Duodenal mucosa (tissue), 2 donors: ENCODE results near the gene SCYGR8.
"Not testable (repeated sequence)": the region's sequence is repeated elsewhere in the genome, so short reads cannot be mapped to it uniquely, and the experiment has no call there.

Experiments
- H3K27ac ChIP-seq: one replicate; pipeline ENCODE4 v1.7.0; 2013; ENCODE audit warnings: low read depth, low read length
- H3K27me3 ChIP-seq, 2 donors: one replicate each; pipeline ENCODE4 v1.7.0; 2013; ENCODE audit warnings: low read length in 2 of 2, control low read depth in 1 of 2; ENCODE audit not compliant: insufficient read depth in 2 of 2, control insufficient read depth in 1 of 2
- H3K36me3 ChIP-seq, 2 donors: one replicate each; pipeline ENCODE4 v1.7.0; 2013; ENCODE audit warnings: low read length in 2 of 2, control low read depth in 1 of 2; ENCODE audit not compliant: insufficient read depth in 2 of 2, control insufficient read depth in 1 of 2
- H3K4me1 ChIP-seq, 2 donors: one replicate each; pipeline ENCODE4 v1.7.0; 2013; ENCODE audit warnings: low read length in 2 of 2, control low read depth in 1 of 2; ENCODE audit not compliant: insufficient read depth in 2 of 2, control insufficient read depth in 1 of 2
- H3K4me3 ChIP-seq, 2 donors: one replicate each; pipeline ENCODE4 v1.7.0; 2013; ENCODE audit warnings: low read length in 2 of 2, low read depth in 1 of 2
- H3K9ac ChIP-seq, 2 donors: one replicate each; pipeline ENCODE4 v1.7.0; 2013; ENCODE audit warnings: low read length in 2 of 2, low read depth in 1 of 2
- H3K9me3 ChIP-seq, 2 donors: one replicate each; pipeline ENCODE4 v1.7.0; 2013; ENCODE audit warnings: low read length in 2 of 2, control low read depth in 1 of 2; ENCODE audit not compliant: control insufficient read depth in 1 of 2

Gene SCYGR8

DNA sequence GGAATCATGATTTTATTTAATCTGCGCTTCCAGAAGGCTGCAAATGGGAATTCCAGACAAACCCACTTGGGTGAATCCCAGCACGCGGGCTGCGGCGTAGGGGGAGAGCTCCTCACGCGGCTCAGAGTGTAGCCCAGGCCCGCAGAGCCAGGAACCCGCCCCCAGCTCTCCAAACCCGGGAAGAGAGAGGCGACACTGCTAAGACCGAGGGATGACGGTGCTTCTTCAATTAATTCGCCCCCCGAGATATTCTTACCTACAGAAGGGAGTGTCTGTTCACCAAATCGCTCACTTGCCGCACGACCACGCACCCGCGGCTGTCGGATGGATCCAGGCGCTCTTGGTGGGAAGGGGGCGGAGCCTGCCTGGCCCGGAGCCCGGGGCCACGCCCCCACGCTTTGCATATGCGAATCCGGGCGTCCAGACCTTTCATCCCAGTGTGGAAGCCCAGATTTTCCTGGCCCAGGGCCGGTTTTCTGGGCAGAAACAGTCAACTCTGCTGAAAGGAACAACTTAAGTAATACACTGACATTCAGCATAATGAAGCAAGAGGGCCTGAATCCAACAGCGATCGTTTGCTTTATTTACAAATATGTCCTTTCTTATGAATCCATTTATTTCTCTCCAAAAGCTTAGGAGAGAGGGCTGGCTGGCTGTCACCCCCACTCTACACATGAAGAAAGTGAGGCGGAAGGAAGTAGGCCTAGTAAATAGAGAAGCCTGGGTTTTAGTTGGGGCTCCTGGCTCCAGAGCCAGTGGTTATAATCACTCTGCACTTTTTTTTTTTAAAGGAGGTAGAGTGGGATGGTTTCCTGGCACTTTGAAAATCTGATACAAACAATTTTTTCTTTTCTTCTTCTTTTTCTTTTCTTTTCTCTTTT lies 27.8 kb upstream of the SCYGR8 start, which contains the start of gene SLC19A3:
SLC19A3 (minus strand) TSS at position 342 of the 881 bp plus-strand sequence. CDS start 15,710 bp downstream, outside the sequence.
- peak within 1 kb of the TSS; percentile 50 to 71 for H3K9ac ChIP-seq
- no peak within 1 kb of the TSS for H3K27ac ChIP-seq
- H3K4me3 ChIP-seq = peak within 1 kb of the TSS; percentile 72 to 76
- no peaks in the 10 kb centered on the region for H3K9me3 ChIP-seq
- no peaks in the 10 kb centered on the region for H3K36me3 ChIP-seq
- no peaks in the 10 kb centered on the region for H3K27me3 ChIP-seq
- H3K4me1 ChIP-seq = peaks cover 0 to 8% of the 10 kb centered on the region in 2 donors

DNA sequence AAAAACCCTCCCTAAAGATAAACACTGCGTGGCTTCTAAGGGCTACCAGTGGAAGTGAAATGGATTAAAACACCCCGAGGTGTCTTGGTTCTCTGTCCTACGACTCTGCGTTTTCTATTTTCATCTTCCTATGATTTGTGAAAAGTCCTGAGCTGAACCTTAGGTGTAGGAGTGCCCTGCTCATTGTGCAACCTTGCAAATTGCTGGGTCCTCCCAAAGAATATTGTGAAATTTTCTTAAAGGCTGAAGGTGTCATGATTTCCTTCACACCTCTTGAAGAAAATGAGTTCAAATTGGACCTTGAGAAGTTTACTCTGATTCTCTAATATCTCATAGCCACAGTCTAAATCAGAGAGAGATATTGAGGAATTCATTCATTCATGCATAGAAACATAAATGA lies 26.1 kb upstream of the SCYGR8 start:
- H3K27ac ChIP-seq = no peak overlapping the region
- no peak overlapping the region for H3K9ac ChIP-seq
- H3K4me3 ChIP-seq = no peak overlapping the region
- H3K36me3 ChIP-seq = no peaks in the 10 kb centered on the region
- H3K4me1 ChIP-seq = no peaks in the 10 kb centered on the region
- no peaks in the 10 kb centered on the region for H3K9me3 ChIP-seq
- H3K27me3 ChIP-seq = no peaks in the 10 kb centered on the region

DNA sequence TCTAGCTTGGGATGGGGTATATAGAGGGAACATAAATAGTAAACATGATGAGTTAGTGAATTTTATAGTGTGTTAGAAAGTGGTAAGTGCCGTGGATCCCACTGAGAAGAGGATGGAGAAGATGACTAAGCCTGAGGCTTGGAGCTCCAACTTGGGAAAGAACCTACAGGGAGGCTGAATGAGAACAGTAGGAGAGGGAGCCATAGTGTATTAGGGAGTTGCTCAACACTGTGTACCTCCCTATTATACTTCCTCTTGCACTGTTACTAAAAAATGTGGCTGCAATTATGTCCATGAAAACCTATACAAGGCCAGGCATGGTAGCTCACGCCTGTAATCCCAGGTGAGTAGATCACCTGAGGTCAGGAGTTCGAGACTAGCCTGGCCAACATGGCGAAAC lies 25.0 kb upstream of the SCYGR8 start:
- Histone ChIP-seq H3K4me1 (no peaks in the 10 kb centered on the region), H3K9ac (no peak overlapping the region), H3K27me3 (no peaks in the 10 kb centered on the region), H3K4me3 (no peak overlapping the region), H3K9me3 (no peaks in the 10 kb centered on the region), H3K27ac (no peak overlapping the region), H3K36me3 (no peaks in the 10 kb centered on the region)

DNA sequence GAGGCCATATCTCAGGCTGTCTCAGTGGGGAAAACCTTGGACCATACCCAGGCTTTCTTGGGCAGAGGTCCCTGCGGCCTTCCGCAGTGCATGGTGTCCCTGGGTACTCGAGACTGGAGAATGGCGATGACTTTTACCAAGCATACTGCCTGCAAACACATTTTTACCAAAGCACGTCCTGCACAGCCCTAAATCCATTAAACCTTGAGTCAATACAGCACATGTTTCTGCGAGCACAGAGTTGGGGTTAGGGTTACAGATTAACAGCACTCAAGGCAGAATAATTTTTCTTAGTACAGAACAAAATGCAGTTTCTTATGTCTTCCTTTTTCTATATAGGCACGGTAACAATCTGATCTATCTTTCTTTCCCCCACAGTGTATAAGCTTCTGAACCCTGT lies 22.9 kb upstream of the SCYGR8 start:
- H3K27me3 ChIP-seq, H3K9me3 ChIP-seq, H3K4me1 ChIP-seq, H3K27ac ChIP-seq, H3K4me3 ChIP-seq, H3K9ac ChIP-seq, H3K36me3 ChIP-seq: not testable (repeated sequence)

DNA sequence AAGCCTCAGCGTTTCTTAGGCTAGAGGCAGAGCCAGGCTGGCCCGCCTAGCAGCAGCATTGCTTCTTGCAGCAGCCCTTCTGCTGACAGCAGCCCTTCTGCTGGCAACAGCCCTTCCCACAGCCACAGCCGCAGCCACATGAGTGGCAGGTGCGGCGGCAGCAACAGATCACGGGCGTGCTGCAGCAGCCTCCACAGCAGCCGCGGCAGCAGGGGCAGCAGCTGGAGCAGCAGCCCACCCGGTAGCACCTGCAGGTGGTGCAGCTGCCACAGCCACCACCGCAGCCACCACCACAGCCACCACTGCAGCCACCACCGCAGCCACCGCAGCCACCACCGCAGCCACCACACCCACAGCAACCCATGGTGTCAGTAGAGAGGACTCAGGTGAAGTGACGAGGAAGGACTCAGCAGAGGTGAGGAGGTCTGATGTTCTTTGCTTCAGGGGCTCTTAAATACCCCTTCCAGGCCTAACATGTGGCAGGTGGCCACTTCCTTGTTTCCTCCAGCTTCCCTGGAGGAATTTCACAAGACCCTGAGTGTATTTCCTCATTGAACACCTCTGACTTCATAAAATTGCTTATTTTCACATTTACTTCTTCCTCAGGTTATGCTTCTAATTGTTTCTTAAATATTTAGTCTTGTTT lies 21.2 kb upstream of the SCYGR8 start, which contains the start of gene SCYGR6:
SCYGR6 (minus strand) TSS at position 364 of the 646 bp plus-strand sequence; CDS start at position 364, 0 bp downstream.
- Histone ChIP-seq H3K27ac (no peak within 1 kb of the TSS), H3K27me3 (no peaks in the 10 kb centered on the region), H3K9ac (no peak within 1 kb of the TSS), H3K36me3 (no peaks in the 10 kb centered on the region), H3K4me3 (no peak within 1 kb of the TSS), H3K9me3 (no peaks in the 10 kb centered on the region), H3K4me1 (no peaks in the 10 kb centered on the region)

DNA sequence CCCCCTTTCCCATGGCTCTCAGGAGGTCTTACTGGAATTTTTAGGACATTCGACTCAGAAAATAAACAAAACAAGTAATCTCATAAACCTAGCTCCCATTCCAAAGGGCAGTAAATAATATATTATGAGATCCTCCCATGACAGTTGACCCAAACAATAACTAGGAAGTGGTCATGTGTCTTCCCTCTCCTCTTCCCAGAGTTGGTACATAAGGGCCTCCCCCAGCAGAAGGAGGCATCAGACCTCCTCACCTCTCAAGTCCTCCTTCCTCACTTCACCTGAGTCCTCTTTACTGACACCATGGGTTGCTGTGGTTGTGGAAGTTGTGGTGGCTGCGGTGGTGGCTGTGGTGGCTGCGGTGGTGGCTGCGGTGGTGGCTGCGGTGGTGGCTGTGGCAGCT lies 17.7 kb upstream of the SCYGR8 start, which contains the start of gene SCYGR7:
SCYGR7 (plus strand) TSS at position 301 of the 400 bp plus-strand sequence; CDS start at position 301, 0 bp downstream.
- Histone ChIP-seq H3K4me3 (no peak within 1 kb of the TSS), H3K9me3 (no peaks in the 10 kb centered on the region), H3K9ac (no peak within 1 kb of the TSS), H3K27ac (no peak within 1 kb of the TSS), H3K4me1 (no peaks in the 10 kb centered on the region), H3K36me3 (no peaks in the 10 kb centered on the region), H3K27me3 (no peaks in the 10 kb centered on the region)

DNA sequence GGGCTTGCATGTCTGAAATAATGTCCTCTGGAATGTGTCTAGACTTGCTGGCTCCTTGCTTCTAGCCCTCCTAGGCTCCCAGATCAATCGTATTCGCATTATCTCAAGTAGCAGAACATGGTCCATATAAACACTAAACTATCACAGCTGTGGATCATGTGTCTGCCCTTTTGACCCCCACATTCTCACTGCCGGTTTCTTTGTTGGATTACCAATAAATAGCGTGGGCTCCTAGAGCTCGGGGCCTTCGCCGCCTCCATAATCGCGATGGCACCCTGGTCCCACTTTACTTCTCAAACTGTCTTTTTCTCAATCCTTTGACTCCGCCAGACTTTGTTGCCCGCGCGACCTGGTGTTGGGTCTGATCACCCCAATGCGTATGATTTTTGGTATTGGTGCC lies 6.3 kb upstream of the SCYGR8 start:
- H3K27me3 ChIP-seq = no peaks in the 10 kb centered on the region
- H3K9ac ChIP-seq = no peak overlapping the region

DNA sequence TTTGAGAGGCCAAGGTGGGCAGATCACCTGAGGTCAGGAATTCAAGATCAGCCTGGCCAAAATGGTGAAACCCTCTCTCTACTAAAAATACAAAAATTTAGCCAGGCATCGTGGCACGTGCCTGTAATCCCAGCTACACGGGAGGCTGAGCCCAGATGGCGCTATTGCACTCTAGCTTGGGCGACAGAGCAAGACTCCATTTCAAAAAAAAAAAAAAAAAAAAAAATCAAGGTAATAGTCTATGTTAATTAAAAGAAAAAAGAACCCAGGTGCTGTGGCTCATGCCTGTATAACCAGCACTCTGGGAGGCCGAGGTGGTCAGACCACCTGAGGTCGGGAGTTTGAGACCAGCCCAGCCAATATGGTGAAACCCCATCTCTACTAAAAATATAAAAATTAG lies 5.0 kb upstream of the SCYGR8 start:
- not testable (repeated sequence) for H3K4me1 ChIP-seq, H3K36me3 ChIP-seq, H3K27me3 ChIP-seq, H3K4me3 ChIP-seq, H3K27ac ChIP-seq, H3K9me3 ChIP-seq, H3K9ac ChIP-seq

More for the DNA sequence above, 6.3 kb upstream of the SCYGR8 start:
- H3K27ac ChIP-seq = no peak overlapping the region
- no peaks in the 10 kb centered on the region for H3K4me1 ChIP-seq
- no peaks in the 10 kb centered on the region for H3K9me3 ChIP-seq
- no peak overlapping the region for H3K4me3 ChIP-seq
- H3K36me3 ChIP-seq = no peaks in the 10 kb centered on the region

DNA sequence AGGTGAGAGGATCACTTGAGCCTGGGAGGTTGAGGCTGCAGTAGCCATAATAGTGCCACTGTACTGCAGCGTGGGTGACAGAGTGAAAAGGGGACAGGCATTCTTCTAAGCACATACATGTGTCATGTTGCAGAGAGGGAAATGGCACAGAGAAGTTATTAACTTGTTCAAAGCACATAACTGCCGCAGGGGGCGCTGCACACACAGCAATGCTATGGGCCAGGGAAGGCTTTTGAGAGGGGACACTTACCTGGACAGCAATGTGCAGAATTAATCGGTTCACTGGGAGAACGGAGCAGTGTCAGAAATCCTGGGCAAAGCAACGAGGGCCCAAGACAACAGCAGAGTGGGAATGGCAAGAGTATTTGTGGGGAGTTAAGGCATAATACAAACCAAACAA lies 2.4 kb downstream of the SCYGR8 start:
- Histone ChIP-seq H3K27me3 (no peaks in the 10 kb centered on the region), H3K4me3 (no peak overlapping the region), H3K9ac (no peak overlapping the region), H3K9me3 (no peaks in the 10 kb centered on the region), H3K4me1 (no peaks in the 10 kb centered on the region), H3K27ac (no peak overlapping the region), H3K36me3 (no peaks in the 10 kb centered on the region)

DNA sequence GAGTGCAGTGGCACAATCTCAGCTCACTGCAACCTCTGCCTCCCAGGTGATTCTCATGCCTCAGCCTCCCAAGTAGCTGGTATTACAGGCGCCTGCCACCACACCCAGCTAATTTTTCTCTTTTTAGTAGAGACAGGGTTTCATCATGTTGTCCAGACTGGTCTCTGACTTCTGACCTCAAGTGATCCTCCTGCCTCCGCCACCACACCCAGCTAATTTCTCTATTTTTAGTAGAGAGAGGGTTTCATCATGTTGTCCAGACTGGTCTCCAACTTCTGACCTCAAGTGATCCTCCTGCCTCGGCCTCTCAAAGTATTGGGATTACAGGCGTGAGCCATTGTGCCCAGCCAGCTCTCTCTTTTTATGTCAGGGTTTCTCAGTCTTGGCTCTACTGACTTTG lies 10.6 kb downstream of the SCYGR8 start:
- H3K27ac ChIP-seq, H3K9ac ChIP-seq, H3K9me3 ChIP-seq, H3K4me3 ChIP-seq, H3K27me3 ChIP-seq, H3K36me3 ChIP-seq: not testable (repeated sequence)
- H3K4me1 ChIP-seq = peaks cover 12 to 13% of the 10 kb centered on the region in 2 donors
